GM19193 (cell line): ENCODE data around the gene DYNLL2.
A peak's percentile ranks its signal among the peaks of the same experiment; 100 is the strongest.

Source experiments
- POLR2A ChIP-seq: IDR thresholded peaks from 4 replicates; pipeline ENCODE4 v1.6.1; 2011; ENCODE audit not compliant: insufficient read depth, insufficient read length; ENCODE audit errors: extremely low read depth

Gene DYNLL2

GRCh38 chr17:58082870-58083490 is at the start of gene DYNLL2:
TSS of gene DYNLL2 (plus strand) at chr17:58083419. CDS start at chr17:58087091, 3,672 bp downstream.
- peak; percentile 53 for TF ChIP-seq POLR2A

GRCh38 chr17:58039975-58040374 is 43.2 kb upstream of the DYNLL2 start:
- TF ChIP-seq POLR2A, result no peak

- TF ChIP-seq POLR2A, result no peak
These were observed 42.8 kb upstream of the DYNLL2 start for GRCh38 chr17:58040386-58040785.

- no peak for TF ChIP-seq POLR2A
These were observed 42.1 kb upstream of the DYNLL2 start for GRCh38 chr17:58041161-58041560.

- no peak for TF ChIP-seq POLR2A
These were observed 39.7 kb upstream of the DYNLL2 start for GRCh38 chr17:58043221-58044181.

- no peak for TF ChIP-seq POLR2A
These were observed 36.8 kb upstream of the DYNLL2 start for GRCh38 chr17:58046239-58047094.

GRCh38 chr17:58047376-58048150 is 35.7 kb upstream of the DYNLL2 start:
- no peak for TF ChIP-seq POLR2A

GRCh38 chr17:58049533-58049932 is 33.7 kb upstream of the DYNLL2 start:
- TF ChIP-seq POLR2A, result no peak

GRCh38 chr17:58050966-58051365 is 32.3 kb upstream of the DYNLL2 start:
- TF ChIP-seq POLR2A, result no peak

- TF ChIP-seq POLR2A, result no peak
These were observed 31.8 kb upstream of the DYNLL2 start for GRCh38 chr17:58051468-58051867.

- no peak for TF ChIP-seq POLR2A
These were observed 30.8 kb upstream of the DYNLL2 start for GRCh38 chr17:58052407-58052806.

GRCh38 chr17:58052945-58053715 is 30.1 kb upstream of the DYNLL2 start:
- TF ChIP-seq POLR2A, result no peak

- no peak for TF ChIP-seq POLR2A
These were observed 28.6 kb upstream of the DYNLL2 start for GRCh38 chr17:58054641-58055040.
